Liver (tissue), 9 donors: Measurements from ENCODE around the gene SMTNL2. TPM values are rescaled to one million over a fixed set of nuclear protein-coding genes. Genes with fewer than 3 reads are reported as not detected.

Source experiments
- DNase-seq: peaks from one replicate; pipeline ENCODE4 v3.0.0-alpha.2; 2017; ENCODE audit warnings: low spot score
- H3K27ac ChIP-seq, 2 donors: one replicate each; pipeline ENCODE4 v1.7.0; 2013; ENCODE audit warnings: inconsistent platforms in 2 of 2, low read length in 2 of 2, control low read depth in 1 of 2, low read depth in 1 of 2, mild to moderate bottlenecking in 1 of 2
- H3K27me3 ChIP-seq, 4 donors: one replicate each; pipeline versions ENCODE4 v1.6.1 to v1.7.0; 2013; ENCODE audit warnings: low read length in 3 of 4, inconsistent platforms in 1 of 4, mild to moderate bottlenecking in 1 of 4, moderate library complexity in 1 of 4; ENCODE audit not compliant: control insufficient read depth in 4 of 4, insufficient read depth in 4 of 4
- H3K36me3 ChIP-seq, 4 donors: one replicate each; pipeline versions ENCODE4 v1.6.1 to v1.7.0; 2013; ENCODE audit warnings: low read length in 3 of 4, mild to moderate bottlenecking in 3 of 4, low read depth in 1 of 4, moderate library complexity in 1 of 4; ENCODE audit not compliant: control insufficient read depth in 4 of 4, insufficient read depth in 3 of 4
- H3K4me1 ChIP-seq, 4 donors: one replicate each; pipeline versions ENCODE4 v1.6.1 to v1.7.0; 2013; ENCODE audit warnings: low read length in 3 of 4, mild to moderate bottlenecking in 3 of 4, moderate library complexity in 1 of 4; ENCODE audit not compliant: control insufficient read depth in 4 of 4, insufficient read depth in 4 of 4
- H3K4me3 ChIP-seq, 3 donors: one replicate each; pipeline versions ENCODE4 v1.6.1 to v1.7.0; 2013; ENCODE audit warnings: low read length in 3 of 3, control low read depth in 1 of 3, low read depth in 1 of 3, mild to moderate bottlenecking in 1 of 3
- H3K9ac ChIP-seq, 2 donors: one replicate each; pipeline ENCODE4 v1.7.0; 2013; ENCODE audit warnings: low read length in 2 of 2, mild to moderate bottlenecking in 2 of 2, moderate library complexity in 2 of 2, control low read depth in 1 of 2, low read depth in 1 of 2
- H3K9me3 ChIP-seq, 4 donors: one replicate each; pipeline versions ENCODE4 v1.6.1 to v1.7.0; 2013; ENCODE audit warnings: low read length in 3 of 4; ENCODE audit not compliant: control insufficient read depth in 4 of 4
- ATF3 ChIP-seq: IDR thresholded peaks from 2 replicates; pipeline ENCODE4 v1.6.1; 2016; ENCODE audit warnings: antibody characterized with exemption
- CTCF ChIP-seq: fragments of 150-350 bp; IDR thresholded peaks from 2 replicates; pipeline ENCODE4 v1.5.1; 2017; ENCODE audit warnings: improper control_type of control experiment, low read depth, low read length; ENCODE audit not compliant: missing input control
- EGR1 ChIP-seq, 2 donors: IDR thresholded peaks; 2 replicates each; pipeline ENCODE4 v1.6.1; 2016 to 2018; ENCODE audit warnings: antibody characterized with exemption in 2 of 2, low read depth in 2 of 2
- FOXA1 ChIP-seq: IDR thresholded peaks from 2 replicates; pipeline ENCODE4 v1.6.1; 2016; ENCODE audit warnings: antibody characterized with exemption
- FOXA2 ChIP-seq: IDR thresholded peaks from 2 replicates; pipeline ENCODE4 v1.6.1; 2016; ENCODE audit warnings: antibody characterized with exemption
- GABPA ChIP-seq, 2 donors: IDR thresholded peaks in 1 of 2; conservative IDR thresholded peaks in 1 of 2; 2 replicates each; pipeline ENCODE4 v1.6.1; 2016; ENCODE audit warnings: antibody characterized with exemption in 2 of 2, mild to moderate bottlenecking in 1 of 2, moderate library complexity in 1 of 2
- HNF4A ChIP-seq, 2 donors: conservative IDR thresholded peaks; 2 replicates each; pipeline ENCODE4 v1.6.1; 2016; ENCODE audit warnings: antibody characterized with exemption in 2 of 2, mild to moderate bottlenecking in 2 of 2
- HNF4G ChIP-seq: IDR thresholded peaks from 2 replicates; pipeline ENCODE4 v1.6.1; 2016; ENCODE audit warnings: antibody characterized with exemption
- JUND ChIP-seq, 2 donors: IDR thresholded peaks; 2 replicates each; pipeline ENCODE4 v1.6.1; 2016; ENCODE audit warnings: antibody characterized with exemption in 2 of 2
- MAX ChIP-seq: IDR thresholded peaks from 2 replicates; pipeline ENCODE4 v1.6.1; 2016; ENCODE audit warnings: antibody characterized with exemption
- NR2F2 ChIP-seq: IDR thresholded peaks from 2 replicates; pipeline ENCODE4 v1.6.1; 2016; ENCODE audit warnings: antibody characterized with exemption
- RAD21 ChIP-seq, 2 donors: IDR thresholded peaks; 2 replicates each; pipeline ENCODE4 v1.6.1; 2016; ENCODE audit warnings: antibody characterized with exemption in 2 of 2, mild to moderate bottlenecking in 2 of 2
- REST ChIP-seq: IDR thresholded peaks from 2 replicates; pipeline ENCODE4 v1.6.1; 2016; ENCODE audit warnings: antibody characterized with exemption, mild to moderate bottlenecking
- RXRA ChIP-seq, 2 donors: IDR thresholded peaks; 2 replicates each; pipeline ENCODE4 v1.6.1; 2017 to 2018; ENCODE audit warnings: antibody characterized with exemption in 2 of 2, mild to moderate bottlenecking in 1 of 2
- SP1 ChIP-seq: IDR thresholded peaks from 2 replicates; pipeline ENCODE4 v1.6.1; 2018; ENCODE audit warnings: antibody characterized with exemption, mild to moderate bottlenecking
- TAF1 ChIP-seq: conservative IDR thresholded peaks from 2 replicates; pipeline ENCODE4 v1.6.1; 2016; ENCODE audit warnings: antibody characterized with exemption, mild to moderate bottlenecking
- YY1 ChIP-seq: IDR thresholded peaks from 2 replicates; pipeline ENCODE4 v1.6.1; 2016; ENCODE audit warnings: antibody characterized with exemption, mild to moderate bottlenecking
- ZBTB33 ChIP-seq: IDR thresholded peaks from 2 replicates; pipeline ENCODE4 v1.6.1; 2016; ENCODE audit warnings: antibody characterized with exemption
- WGBS: extraction: QIAGEN DNeasy Blood & Tissue Kit; methylation state at CpG from one replicate; pipeline ENCODE4 v1.1.7; 2013; 5-methylcytosine and 5-hydroxymethylcytosine counted together
- polyA plus RNA-seq, 2 donors: library from polyadenylated mRNA; stranded (reverse) in 1 of 2; unstranded in 1 of 2; fragments of 200-250 nt in 1 of 2; fragments of >200 nt in 1 of 2; fragmentation: Nextera tagmentation in 1 of 2; extraction: Ambion mirVana in 1 of 2; gene quantifications; one replicate each; pipeline versions ENCODE4 v1.2.1 to v1.2.3, GENCODE V29; 2013 to 2015
- total RNA-seq, 2 donors: library from RNA; depleted of rRNA; stranded (reverse); fragments of >200 nt; gene quantifications; one replicate each; pipeline ENCODE4 v1.2.3, GENCODE V29; 2014
- donor health status: healthy.
- donor health status: healthy.
- donor health status: healthy.
- donor health status: healthy.
- donor health status: healthy.

Gene SMTNL2
- total and polyA plus RNA-seq, 4 donors = 0.13 to 0.29 TPM; not detected in 2

- no peak for DNase-seq
- Histone ChIP-seq H3K9me3 (no peaks in the 10 kb centered on the region), H3K4me1 (peaks cover 2 to 21% (median 12%) of the 10 kb centered on the region in 4 donors), H3K36me3 (peaks cover 23 to 63% (median 34%) of the 10 kb centered on the region in 4 donors), H3K9ac (no peak overlapping the region), H3K27ac (no peak overlapping the region), H3K4me3 (no peak overlapping the region), H3K27me3 (no peaks in the 10 kb centered on the region)
- TF ChIP-seq TAF1 (no peak), RAD21 (IDR thresholded peaks at IDR 0.05) (no peak), FOXA2 (no peak), SP1 (no peak), REST (no peak), CTCF (no peak), NR2F2 (no peak), ATF3 (no peak), GABPA (IDR thresholded peaks at IDR 0.05 in 1 of 2, conservative IDR thresholded peaks at IDR 0.05 in 1 of 2) (no peak), HNF4G (no peak), HNF4A (conservative IDR thresholded peaks at IDR 0.05) (no peak), EGR1 (IDR thresholded peaks at IDR 0.05; ENCODE audit: low read depth in 2 of 2) (no peak), ZBTB33 (no peak), YY1 (no peak), MAX (no peak), JUND (IDR thresholded peaks at IDR 0.05) (no peak), RXRA (IDR thresholded peaks at IDR 0.05) (no peak), FOXA1 (no peak)
- 91% methylated on average over 8 of the region's 8 CpGs for whole genome bisulfite sequencing
Measured at GRCh38 chr17:4551141-4551540, 33.2 kb upstream of the SMTNL2 start.
